Measurements from ENCODE around the gene IL17F.
A peak's percentile ranks its signal among the peaks of the same experiment; 100 is the strongest.

IL17F gene

DNA sequence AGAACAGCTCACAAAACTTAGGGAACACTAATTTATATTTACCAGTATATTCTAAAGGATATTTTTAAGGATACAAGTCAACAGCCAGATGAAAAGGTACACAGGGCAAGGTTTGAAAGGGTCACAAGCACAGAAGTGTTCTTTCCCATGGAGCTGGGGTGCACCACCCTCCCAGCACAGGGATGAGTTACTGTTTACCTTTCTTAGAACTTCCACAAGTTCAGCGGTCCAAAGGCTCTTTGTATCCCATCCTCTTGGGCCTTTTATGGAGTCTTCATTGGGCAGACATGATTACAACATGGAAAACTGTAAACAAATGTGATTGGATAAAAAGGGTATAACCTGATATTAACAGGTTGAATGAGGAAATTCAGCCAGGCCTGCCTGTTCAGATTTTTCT is 1.1 kb upstream of the IL17F start:
- TF ChIP-seq, protein P1, sequence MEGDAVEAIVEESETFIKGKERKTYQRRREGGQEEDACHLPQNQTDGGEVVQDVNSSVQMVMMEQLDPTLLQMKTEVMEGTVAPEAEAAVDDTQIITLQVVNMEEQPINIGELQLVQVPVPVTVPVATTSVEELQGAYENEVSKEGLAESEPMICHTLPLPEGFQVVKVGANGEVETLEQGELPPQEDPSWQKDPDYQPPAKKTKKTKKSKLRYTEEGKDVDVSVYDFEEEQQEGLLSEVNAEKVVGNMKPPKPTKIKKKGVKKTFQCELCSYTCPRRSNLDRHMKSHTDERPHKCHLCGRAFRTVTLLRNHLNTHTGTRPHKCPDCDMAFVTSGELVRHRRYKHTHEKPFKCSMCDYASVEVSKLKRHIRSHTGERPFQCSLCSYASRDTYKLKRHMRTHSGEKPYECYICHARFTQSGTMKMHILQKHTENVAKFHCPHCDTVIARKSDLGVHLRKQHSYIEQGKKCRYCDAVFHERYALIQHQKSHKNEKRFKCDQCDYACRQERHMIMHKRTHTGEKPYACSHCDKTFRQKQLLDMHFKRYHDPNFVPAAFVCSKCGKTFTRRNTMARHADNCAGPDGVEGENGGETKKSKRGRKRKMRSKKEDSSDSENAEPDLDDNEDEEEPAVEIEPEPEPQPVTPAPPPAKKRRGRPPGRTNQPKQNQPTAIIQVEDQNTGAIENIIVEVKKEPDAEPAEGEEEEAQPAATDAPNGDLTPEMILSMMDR (conservative IDR thresholded peaks at IDR 0.05; ENCODE audit: low read depth, low read length): no peak
- Histone ChIP-seq H3K4me1 (ENCODE audit: low read depth, poor library complexity, severe bottlenecking) (no peaks in the 10 kb centered on the region), H3K27me3 (ENCODE audit: insufficient read depth, low read depth) (no peaks in the 10 kb centered on the region), H3K9ac (no peak overlapping the region), H3K4me3 (IDR thresholded peaks at IDR 0.05; ENCODE audit: insufficient read depth, low read depth, low read length) (no peak overlapping the region), H4K20me1 (ENCODE audit: insufficient read depth) (no peaks in the 10 kb centered on the region), H3K79me2 (ENCODE audit: insufficient read depth, low read depth) (no peaks in the 10 kb centered on the region), H3K4me2 (no peak overlapping the region), H3K27ac (no peak overlapping the region), H2AFZ (ENCODE audit: low read depth) (no peak overlapping the region), H3K36me3 (ENCODE audit: insufficient read depth) (no peaks in the 10 kb centered on the region)

DNA sequence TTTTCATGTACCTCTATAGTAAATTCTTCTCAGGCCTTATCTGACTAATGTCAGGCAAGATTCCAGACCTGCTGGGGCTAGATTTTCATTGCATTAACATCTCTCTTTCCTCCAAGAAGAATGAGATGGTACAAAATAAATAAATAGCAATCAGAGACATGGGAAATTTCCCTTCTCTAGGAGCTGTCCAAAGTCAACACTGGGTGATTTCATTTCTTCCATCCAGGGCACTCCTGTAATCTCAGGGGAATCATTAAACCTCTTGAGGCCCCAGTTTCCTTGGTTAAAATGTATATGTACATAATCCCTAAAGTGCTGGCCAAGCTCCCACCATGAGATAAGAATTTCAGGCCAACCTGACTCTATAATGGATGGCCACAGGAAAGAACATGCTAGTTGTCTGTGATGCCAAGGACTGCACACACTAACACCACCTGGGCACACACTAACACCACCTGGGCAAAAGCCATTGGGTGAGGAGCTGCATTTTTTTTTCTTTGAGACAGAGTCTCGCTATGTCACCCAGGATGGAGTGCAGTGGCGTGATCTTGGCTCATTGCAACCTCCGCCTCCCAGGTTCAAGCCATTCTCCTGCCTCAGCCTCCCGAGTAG is 912 bp downstream of the IL17F start:
- H4K20me1 ChIP-seq (ENCODE audit: insufficient read depth): no peaks in the 10 kb centered on the region
- H2AFZ ChIP-seq (ENCODE audit: low read depth): no peak overlapping the region
- H3K9ac ChIP-seq: no peak overlapping the region
- no peaks in the 10 kb centered on the region for H3K27me3 ChIP-seq (ENCODE audit: insufficient read depth, low read depth)
- no peak overlapping the region for H3K27ac ChIP-seq
- no peaks in the 10 kb centered on the region for H3K4me1 ChIP-seq (ENCODE audit: low read depth, poor library complexity, severe bottlenecking)
- H3K36me3 ChIP-seq (ENCODE audit: insufficient read depth): no peaks in the 10 kb centered on the region
- H3K4me2 ChIP-seq: no peak overlapping the region
- TF ChIP-seq, protein P1 (conservative IDR thresholded peaks at IDR 0.05; ENCODE audit: low read depth, low read length): no peak
- no peak overlapping the region for H3K4me3 ChIP-seq (IDR thresholded peaks at IDR 0.05; ENCODE audit: insufficient read depth, low read depth, low read length)
- H3K79me2 ChIP-seq (ENCODE audit: insufficient read depth, low read depth): no peaks in the 10 kb centered on the region

DNA sequence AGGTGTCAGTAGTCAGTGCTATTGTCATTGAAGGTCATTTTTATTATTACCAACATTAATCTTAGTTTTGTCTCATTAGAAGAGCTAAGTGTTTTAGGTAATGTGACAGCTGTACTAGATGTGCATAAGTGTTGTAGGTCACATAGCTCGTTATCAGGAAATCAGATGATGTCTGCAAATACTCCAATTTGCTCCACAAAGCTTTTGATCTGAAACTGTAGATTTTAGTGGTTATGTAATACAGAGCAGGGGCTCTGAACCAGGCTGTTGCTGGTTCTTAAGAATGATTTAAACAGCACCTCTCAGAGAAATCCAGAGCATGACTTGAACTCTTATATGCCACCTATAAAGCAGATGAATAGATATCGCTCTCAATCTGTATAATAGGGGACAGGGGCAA is 2.5 kb downstream of the IL17F start:
- Histone ChIP-seq H3K27ac (no peak overlapping the region), H2AFZ (ENCODE audit: low read depth) (no peak overlapping the region), H3K79me2 (ENCODE audit: insufficient read depth, low read depth) (no peaks in the 10 kb centered on the region), H3K9ac (no peak overlapping the region), H3K4me3 (IDR thresholded peaks at IDR 0.05; ENCODE audit: insufficient read depth, low read depth, low read length) (no peak overlapping the region), H3K36me3 (ENCODE audit: insufficient read depth) (no peaks in the 10 kb centered on the region), H3K4me1 (ENCODE audit: low read depth, poor library complexity, severe bottlenecking) (no peaks in the 10 kb centered on the region), H3K4me2 (no peak overlapping the region), H3K27me3 (ENCODE audit: insufficient read depth, low read depth) (no peaks in the 10 kb centered on the region), H4K20me1 (ENCODE audit: insufficient read depth) (no peaks in the 10 kb centered on the region)
- TF ChIP-seq, protein P1 (conservative IDR thresholded peaks at IDR 0.05; ENCODE audit: low read depth, low read length): no peak

DNA sequence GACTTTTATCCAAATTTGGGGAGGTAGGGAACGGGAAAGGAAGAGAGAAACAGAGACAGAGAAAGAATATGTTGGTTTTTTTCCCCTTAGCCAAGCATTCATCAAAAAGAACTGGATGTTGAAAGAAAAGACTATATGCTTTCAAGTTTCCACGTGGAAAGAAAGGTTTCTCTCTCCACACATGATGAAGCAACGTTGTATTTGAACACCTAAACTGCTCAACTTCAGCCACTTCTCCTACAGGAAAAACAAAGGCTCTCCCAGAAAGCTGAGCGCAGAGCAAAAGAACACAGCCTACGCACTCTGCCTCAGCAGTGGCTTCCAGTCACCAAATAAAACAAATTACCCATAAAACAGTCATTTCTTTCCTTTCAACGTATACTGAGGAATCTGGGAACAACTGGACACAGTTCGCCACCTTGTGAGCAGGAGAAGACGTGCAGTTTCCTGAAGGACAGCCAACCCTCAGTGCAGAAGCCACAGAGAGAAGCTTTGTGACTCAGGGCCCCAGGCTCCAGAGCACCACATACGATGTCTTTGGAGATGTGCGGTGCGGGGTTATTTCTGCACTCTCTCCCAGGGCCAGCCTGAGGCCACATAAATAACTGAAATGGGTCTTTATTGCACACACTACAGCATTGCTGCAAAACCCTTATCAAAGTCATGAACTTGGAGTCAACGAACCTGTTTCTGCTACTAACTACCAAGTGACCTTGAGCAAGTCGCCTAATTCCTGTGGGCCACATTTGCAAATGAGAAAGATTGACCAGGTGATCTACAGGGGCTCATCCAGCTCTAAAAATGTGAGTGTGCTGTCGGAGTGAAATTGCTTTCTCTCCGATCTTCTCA is 10.1 kb downstream of the IL17F start:
- Histone ChIP-seq H4K20me1 (ENCODE audit: insufficient read depth) (no peaks in the 10 kb centered on the region), H3K79me2 (ENCODE audit: insufficient read depth, low read depth) (no peaks in the 10 kb centered on the region), H3K4me1 (ENCODE audit: low read depth, poor library complexity, severe bottlenecking) (peaks cover 52% of the 10 kb centered on the region), H2AFZ (ENCODE audit: low read depth) (no peak overlapping the region), H3K4me3 (IDR thresholded peaks at IDR 0.05; ENCODE audit: insufficient read depth, low read depth, low read length) (no peak overlapping the region), H3K4me2 (no peak overlapping the region), H3K36me3 (ENCODE audit: insufficient read depth) (no peaks in the 10 kb centered on the region), H3K27me3 (ENCODE audit: insufficient read depth, low read depth) (peaks cover 10% of the 10 kb centered on the region; the same call in 1 of the 2 replicates), H3K9ac (no peak overlapping the region), H3K27ac (no peak overlapping the region)
- TF ChIP-seq, protein P1 (conservative IDR thresholded peaks at IDR 0.05; ENCODE audit: low read depth, low read length): peak; percentile 76

Data from KMS-11 (cell line).